Activated CD4-positive, alpha-beta T cell treated with anti-CD3 and anti-CD28 coated beads, Interleukin-2, amount 50 U/mL, for 48 hours (primary cell): ENCODE results near the gene PFDN6.

ENCODE experiments used
- DNase-seq, 2 experiments: peaks; one replicate each; pipeline ENCODE4 v3.0.0-alpha.2; 2020

PFDN6 gene

DNA sequence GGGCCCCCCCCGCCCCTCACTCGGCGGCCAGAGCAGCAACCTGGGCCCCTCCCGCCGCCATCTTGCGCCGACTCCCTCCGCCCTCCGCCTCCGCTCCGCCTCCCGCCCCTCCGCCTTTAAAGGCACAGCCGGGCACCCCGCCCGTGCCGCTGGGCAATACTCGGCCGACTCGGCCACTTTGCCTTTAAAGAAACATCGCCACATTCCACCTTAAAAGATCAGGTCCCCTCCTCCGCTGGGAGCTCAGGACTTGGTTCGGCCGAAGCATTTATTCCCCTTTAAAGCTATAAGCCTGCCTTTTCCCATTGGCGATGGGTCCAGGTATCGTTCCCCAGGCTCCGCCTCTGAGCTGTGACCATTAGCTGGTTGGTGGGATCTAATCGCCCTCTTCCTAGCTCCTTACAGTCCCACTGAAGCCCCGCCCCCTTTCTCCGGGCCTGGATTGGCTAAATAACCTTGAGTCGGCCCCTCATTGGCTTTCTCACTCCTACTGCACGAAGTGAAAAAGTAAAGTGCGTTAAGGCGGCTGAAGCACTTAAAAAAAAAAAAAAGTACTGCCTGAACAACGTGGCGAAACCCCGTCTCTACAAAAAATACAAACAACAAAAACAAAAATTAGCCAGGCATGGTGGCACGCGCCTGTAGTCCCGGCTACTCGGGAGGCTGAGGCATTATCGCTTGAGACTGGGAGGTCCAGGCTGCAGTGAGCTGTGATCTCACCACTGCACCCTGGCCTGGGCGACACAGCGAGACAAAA lies 28.4 kb downstream of the PFDN6 start, which contains the start of gene ZBTB22:
TSS of gene ZBTB22 (minus strand) at position 76 of the 757 bp plus-strand sequence. CDS start 828 bp downstream, outside the sequence.
- DNase-seq, result peak; percentile 98

DNA sequence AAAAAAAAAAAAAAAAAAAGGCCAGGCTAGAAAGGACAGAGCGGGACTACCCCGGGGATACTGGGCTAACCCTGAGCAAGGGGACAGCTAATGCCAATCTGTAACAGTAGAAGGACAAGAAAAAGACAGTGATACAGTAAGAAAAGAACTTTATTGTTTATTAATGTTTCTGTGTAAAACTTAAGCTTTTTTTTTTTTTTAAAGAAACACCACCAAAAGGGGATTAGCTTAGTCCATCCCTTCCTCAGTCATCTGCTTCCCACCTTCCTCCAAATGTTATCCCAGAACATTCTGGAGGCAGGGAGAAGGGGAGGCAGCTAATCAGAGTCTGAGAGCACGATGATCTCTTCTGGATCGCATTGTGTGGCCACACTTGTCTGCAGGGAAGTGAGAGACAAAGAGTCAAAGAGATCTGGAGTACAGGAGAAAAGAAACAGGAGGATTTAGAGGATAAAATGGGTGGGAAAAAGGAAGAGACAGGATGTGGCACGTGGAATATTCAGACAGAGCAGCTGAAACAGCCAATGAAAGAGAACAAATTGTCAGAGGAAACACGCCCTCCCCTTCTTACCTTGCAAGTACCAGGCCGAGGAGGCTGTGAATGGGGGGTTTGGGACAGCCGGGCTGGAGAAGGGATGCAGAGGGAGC lies 29.1 kb downstream of the PFDN6 start:
- no peak for DNase-seq

DNA sequence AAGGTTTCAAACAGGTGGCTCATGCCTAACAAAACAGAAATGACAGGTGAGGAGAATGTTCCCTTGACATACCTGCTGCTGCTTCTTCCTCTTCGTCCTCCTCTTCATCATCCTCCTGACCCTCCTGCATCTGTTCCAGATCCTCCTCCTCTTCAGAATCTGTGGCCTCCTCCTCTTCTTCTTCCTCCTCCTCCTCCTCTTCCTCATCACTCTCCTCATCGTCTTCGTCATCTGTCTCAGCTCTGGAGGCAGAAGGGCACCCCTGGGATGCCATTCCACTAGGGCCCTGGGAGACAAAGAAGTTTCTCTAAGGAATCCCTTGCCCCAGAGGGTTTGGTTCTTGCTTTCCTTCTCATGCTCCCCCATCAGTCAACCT lies 30.5 kb downstream of the PFDN6 start:
- no peak for DNase-seq

DNA sequence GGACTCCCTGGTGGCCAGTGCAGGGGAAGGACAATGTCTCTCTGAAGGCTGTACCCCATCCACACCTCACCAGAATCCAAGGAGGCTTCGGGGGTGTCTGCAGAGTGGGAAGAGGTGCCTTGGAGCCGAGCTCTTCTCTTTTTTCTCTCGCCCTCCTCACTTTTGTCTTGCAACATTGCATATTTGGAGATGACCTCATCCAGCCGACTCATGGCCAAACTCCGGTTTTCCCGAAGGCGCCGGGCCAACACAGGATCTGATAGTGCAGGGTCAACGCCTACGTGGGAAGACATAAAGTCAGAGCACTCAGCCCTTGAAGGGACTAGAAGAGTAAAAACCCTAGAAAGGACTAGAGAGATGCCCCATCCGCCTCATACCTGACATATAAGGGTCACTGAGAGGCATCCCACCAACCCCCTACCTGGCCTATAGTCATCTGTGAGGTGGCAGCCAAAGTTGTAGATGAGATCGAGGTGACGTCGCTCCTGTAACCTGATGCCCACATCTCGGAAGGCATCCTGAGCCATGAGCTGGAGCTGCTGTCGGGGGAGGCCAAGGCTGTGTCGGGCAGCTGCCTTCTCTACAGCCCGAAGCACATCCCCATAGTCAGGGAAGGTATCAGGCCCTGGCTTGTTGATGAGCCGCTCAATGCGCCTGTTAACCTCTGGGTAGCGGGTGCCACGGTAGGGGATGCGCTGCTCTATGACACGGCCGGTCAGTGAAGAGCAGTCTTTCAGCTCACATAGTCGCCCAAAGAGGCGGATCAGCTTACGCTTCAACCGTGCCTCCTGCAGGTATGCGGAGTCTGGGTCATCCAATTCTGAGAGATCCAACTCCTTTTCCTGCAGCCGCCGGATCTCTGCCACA lies 31.1 kb downstream of the PFDN6 start:
- no peak for DNase-seq

DNA sequence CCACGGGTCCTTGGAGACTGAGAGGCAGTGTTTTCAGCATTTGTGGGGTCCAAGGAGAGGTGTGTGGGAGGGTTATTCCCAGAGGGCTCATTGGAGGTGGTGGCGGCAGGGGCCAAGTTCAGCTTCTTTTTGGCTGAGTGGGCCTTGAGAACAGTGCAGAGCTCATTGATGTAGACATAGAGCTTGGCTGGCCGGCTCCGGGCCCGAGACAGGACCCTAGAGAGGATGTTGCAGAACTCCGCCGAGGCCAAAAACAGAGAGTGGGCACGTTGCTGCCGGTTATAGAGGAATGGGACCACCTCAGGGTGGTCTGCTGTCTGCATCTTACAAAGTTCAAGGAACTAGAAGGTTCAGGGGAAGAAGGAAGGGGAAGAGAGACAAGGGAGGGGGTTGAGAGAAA lies 31.8 kb downstream of the PFDN6 start:
- no peak for DNase-seq

DNA sequence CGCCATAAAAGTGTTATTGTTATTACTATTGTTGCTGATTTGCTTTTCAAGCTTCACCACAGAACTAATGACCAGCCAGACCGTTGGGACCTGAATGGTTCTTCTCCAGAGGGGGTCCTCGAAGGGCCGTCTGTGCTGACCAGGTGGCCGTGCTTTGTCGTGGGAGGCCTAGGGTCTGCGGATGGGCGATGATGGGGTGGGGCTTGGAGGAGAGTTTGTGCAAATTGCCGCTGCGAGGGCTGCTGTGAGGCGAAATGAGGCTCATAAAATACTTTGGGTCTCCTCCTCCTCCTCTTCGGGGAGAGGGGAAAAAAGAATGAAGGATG lies 34.2 kb downstream of the PFDN6 start:
- peak in 1 of 2 experiments; percentile 23 for DNase-seq

DNA sequence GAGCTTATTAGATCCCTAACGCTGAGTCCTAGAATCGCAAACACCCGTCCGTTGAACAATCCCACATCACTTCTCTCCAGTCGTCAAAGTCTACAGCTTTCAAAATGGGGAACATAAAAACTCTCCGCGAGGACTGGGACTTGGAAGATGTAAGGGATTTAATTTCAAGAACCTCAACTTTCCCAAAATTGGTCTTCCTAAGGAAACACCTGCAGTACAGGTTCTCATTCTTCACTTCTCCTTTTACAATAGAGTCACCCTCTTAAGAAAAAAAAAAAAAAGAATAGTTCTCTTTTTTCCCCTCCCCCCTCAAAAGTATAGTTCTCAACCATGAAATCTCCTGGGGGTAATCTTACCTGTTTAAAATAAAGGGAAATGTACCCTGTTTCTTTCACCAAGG lies 34.7 kb downstream of the PFDN6 start:
- no peak for DNase-seq

DNA sequence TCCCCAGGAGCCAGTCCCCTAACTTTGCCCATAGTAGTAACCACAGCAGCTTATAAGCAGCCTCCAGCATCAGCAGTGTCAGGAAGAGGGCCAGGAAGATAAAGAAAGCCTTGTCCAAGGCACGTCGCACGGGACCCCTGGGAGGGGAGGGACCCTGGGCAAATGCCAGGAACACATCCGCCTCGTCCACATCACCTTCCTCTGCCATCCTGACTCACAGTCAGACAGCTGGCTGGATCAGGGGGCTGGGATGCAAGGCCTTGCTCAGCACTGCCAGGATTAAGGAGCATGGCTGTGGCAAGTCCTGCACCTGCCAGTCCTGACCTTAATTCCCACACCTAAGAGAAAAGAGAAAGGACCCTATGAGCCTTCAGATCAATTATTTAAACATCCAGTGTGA lies 39.7 kb downstream of the PFDN6 start:
- no peak for DNase-seq

DNA sequence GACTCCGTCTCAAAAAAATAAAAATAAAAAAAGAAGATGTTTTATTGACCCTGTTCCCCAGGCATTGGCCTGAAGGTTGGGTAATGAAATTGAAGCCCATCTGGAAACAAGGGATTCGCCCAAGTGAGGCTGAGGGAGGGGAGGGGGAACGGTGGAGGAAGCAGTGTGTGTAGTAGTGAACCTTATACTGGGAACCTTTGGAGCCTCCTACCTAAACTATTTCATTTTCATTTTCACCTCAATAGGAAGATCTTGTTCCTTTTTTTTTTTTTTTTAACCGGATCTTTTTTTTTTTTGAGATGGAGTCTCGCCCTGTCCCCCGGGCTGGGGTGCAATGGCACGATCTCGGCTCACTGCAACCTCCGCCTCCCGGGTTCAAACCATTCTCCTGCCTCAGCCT lies 41.3 kb downstream of the PFDN6 start:
- DNase-seq, result no peak

DNA sequence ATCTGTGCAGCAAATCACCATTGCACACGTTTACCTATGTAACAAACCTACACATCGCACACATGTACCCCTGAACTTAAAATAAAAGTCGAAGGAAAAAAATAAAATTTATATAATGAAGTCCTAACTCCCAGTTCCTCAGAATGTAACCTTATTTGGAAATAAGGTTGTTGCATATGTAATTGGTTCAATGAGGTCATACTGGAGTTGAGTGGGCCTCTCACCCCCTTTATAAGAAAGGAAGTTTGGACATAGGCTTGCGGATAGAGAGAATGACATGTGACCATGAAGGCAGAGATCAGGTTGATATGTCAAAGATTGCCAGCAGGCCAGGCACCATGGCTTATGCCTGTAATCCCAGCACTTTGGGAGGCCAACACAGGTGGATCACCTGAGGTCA lies 44.3 kb downstream of the PFDN6 start:
- DNase-seq, result no peak

DNA sequence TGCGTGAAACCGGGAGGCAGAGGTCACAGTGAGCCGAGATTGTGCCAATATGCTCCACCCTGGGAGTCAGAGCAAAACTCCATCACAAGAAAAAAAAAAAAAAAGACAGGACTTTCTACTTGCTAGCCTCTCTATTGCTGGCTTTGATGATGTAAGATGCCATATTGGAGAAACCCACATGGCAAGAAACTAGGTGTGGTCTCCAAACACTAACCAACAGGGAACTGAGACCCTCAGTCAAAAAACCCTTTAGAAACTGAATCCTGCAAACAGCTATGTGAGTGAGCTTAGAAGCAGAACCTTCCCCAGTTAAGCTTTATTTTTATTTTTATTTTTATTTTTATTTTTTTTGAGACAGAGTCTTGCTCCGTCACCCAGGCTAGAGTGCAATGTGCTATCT lies 46.5 kb downstream of the PFDN6 start:
- DNase-seq, result no peak

DNA sequence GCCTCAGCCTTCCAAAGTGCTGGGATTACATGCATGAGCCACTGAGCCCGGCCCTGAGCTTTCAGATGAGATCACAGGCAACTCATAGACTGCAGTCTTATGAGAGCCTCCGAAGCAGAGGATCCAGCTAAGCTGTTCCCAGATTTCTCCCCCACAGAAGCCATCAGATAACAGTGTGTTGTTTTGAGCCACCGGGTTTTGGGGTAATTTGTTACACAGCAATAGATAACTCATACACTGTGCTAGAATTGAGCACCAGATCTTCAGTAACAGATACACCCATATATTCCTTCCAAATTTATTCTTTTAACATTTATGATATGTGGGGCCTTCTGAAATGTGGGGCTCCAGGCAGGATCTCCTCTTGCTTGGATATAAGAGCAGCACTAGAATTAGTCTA lies 47.1 kb downstream of the PFDN6 start:
- DNase-seq, result no peak

DNA sequence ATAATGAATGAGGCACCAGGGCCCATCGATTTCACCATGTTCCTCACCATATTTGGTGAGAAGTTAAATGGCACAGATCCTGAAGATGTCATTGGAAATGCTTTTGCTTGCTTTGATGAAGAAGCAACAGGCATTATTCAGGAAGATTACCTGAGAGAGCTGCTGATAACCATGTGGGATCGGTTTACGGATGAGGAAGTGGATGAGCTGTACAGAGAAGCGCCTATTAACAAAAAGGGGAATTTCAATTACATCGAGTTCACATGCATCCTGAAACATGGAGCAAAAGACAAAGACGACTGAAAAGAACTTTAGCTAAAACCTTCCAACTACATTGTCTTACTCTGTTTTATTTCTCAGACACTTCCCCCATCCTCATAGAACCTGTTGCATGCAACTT lies 49.8 kb downstream of the PFDN6 start:
- DNase-seq, result no peak
